HCT116 (cell line): ENCODE data around the gene ZMYM2. TPM values are rescaled to one million over a fixed set of nuclear protein-coding genes. Genes with fewer than 3 reads are reported as not detected.

ENCODE experiments used
- ATAC-seq: fragments of 200-7000 bp; cut with Tn5 transposase; 2 replicates; pipeline ENCODE4 v1.9.1; 2020; ENCODE audit warnings: mild to moderate bottlenecking, moderate library complexity
- BruUV-seq: library from RNA; stranded (reverse); fragments of 400-500 nt; replicated peaks from 2 replicates; lab custom pipeline; 2021; lab: Mats Ljungman, UMichigan
- CTCF ChIA-PET: fragments of 300-600 bp; sonication (Branson Sonifier 250); formaldehyde crosslinking; loops from one replicate; lab custom pipeline; 2021; ENCODE audit warnings: antibody characterized with exemption; lab: Charles Lee
- POLR2A ChIA-PET: fragments of 300-600, 350-600 bp; sonication (Branson Sonifier 250); formaldehyde crosslinking; loops from one replicate; lab custom pipeline; 2021; ENCODE audit warnings: antibody characterized with exemption; lab: Charles Lee
- RAD21 ChIA-PET, 2 experiments: fragments of 300-600 bp; sonication (Branson Sonifier 250); formaldehyde crosslinking; loops; one replicate each; lab custom pipeline; 2023; ENCODE audit warnings: low total read pairs in 2 of 2; ENCODE audit not compliant: uncharacterized antibody in 2 of 2, unreplicated experiment in 2 of 2, low non-redundant PET in 1 of 2; lab: Charles Lee
- DNase-seq: peaks from one replicate; pipeline ENCODE4 v3.0.0-alpha.2; 2010; ENCODE audit warnings: low read depth, low spot score
- H2AFZ ChIP-seq: fragments of 200-600 bp; shearing (Covaris generic), sonication (generic); 2 replicates; pipeline ENCODE4 v1.6.1; 2017; ENCODE audit warnings: low read depth, mixed run types, mixed read lengths, antibody characterized with exemption, low read length; ENCODE audit not compliant: poor library complexity, severe bottlenecking
- H3K27ac ChIP-seq: 2 replicates; pipeline ENCODE4 v1.5.1; 2012; ENCODE audit warnings: low read depth, low read length
- H3K27me3 ChIP-seq: fragments of 200-600 bp; sonication (generic); 2 replicates; pipeline ENCODE4 v1.6.1; 2016; ENCODE audit warnings: mixed run types, low read length, mixed read lengths; ENCODE audit not compliant: insufficient read depth
- H3K36me3 ChIP-seq, 2 experiments: fragments of 200-500 bp in 1 of 2; fragments of 200-600 bp in 1 of 2; sonication (Bioruptor generic) in 1 of 2; sonication (generic) in 1 of 2; 2 replicates each; pipeline versions ENCODE4 v1.5.1 to v1.6.1; 2014 to 2016; ENCODE audit warnings: low read length in 2 of 2, inconsistent platforms in 1 of 2, mixed read lengths in 1 of 2, mixed run types in 1 of 2; ENCODE audit not compliant: insufficient read depth in 2 of 2, control insufficient read depth in 1 of 2
- H3K4me1 ChIP-seq, 2 experiments: fragments of 200-600 bp in 1 of 2; sonication (generic) in 1 of 2; 2 replicates each; pipeline versions ENCODE4 v1.5.1 to v1.6.1; 2012 to 2017; ENCODE audit warnings: low read length in 2 of 2, inconsistent platforms in 1 of 2, mild to moderate bottlenecking in 1 of 2, mixed read lengths in 1 of 2, mixed run types in 1 of 2, moderate library complexity in 1 of 2; ENCODE audit not compliant: insufficient read depth in 2 of 2, control insufficient read depth in 1 of 2
- H3K4me2 ChIP-seq: fragments of 200-600 bp; sonication (generic); 2 replicates; pipeline ENCODE4 v1.6.1; 2017; ENCODE audit warnings: mixed run types, low read length, mixed read lengths
- H3K4me3 ChIP-seq, 2 experiments: fragments of 200-600 bp in 1 of 2; sonication (generic) in 1 of 2; replicated peaks in 1 of 2; 2 replicates each; pipeline ENCODE4 v1.5.1; 2011 to 2016; ENCODE audit warnings: low read length in 2 of 2, control low read depth in 1 of 2, low read depth in 1 of 2, mild to moderate bottlenecking in 1 of 2, mixed read lengths in 1 of 2, mixed run types in 1 of 2
- H3K79me2 ChIP-seq: fragments of 200-600 bp; sonication (generic); 2 replicates; pipeline ENCODE4 v1.6.1; 2017; ENCODE audit warnings: mild to moderate bottlenecking, mixed run types, low read length, moderate library complexity, mixed read lengths; ENCODE audit not compliant: insufficient read depth
- H3K9ac ChIP-seq: fragments of 200-600 bp; sonication (generic); 2 replicates; pipeline ENCODE4 v1.6.1; 2016; ENCODE audit warnings: low read length, mixed read lengths
- H3K9me2 ChIP-seq: fragments of 200-600 bp; sonication (generic), shearing (Covaris generic); 2 replicates; pipeline ENCODE4 v1.6.1; 2017; ENCODE audit warnings: mixed run types, mild to moderate bottlenecking, moderate library complexity; ENCODE audit not compliant: insufficient read depth
- H3K9me3 ChIP-seq, 2 experiments: fragments of 200-500 bp in 1 of 2; fragments of 200-600 bp in 1 of 2; sonication (Bioruptor generic) in 1 of 2; sonication (generic) in 1 of 2; 2 replicates each; pipeline ENCODE4 v1.6.1; 2014 to 2017; ENCODE audit warnings: low read length in 2 of 2, mixed read lengths in 2 of 2, inconsistent platforms in 1 of 2, low read depth in 1 of 2, mild to moderate bottlenecking in 1 of 2, mixed run types in 1 of 2, moderate library complexity in 1 of 2; ENCODE audit not compliant: control insufficient read depth in 1 of 2, insufficient read depth in 1 of 2
- H4K20me1 ChIP-seq: fragments of 200-600 bp; sonication (generic), shearing (Covaris generic); 2 replicates; pipeline ENCODE4 v1.6.1; 2017; ENCODE audit warnings: mixed run types, mild to moderate bottlenecking, moderate library complexity; ENCODE audit not compliant: insufficient read depth
- CBX3 ChIP-seq: IDR thresholded peaks from 2 replicates; pipeline ENCODE4 v1.6.1; 2012; ENCODE audit warnings: low read depth
- CEBPB ChIP-seq: IDR thresholded peaks from 2 replicates; pipeline ENCODE4 v1.6.1; 2012; ENCODE audit warnings: low read depth
- EGR1 ChIP-seq: IDR thresholded peaks from 2 replicates; pipeline ENCODE4 v1.6.1; 2012; ENCODE audit warnings: low read depth
- EZH2 ChIP-seq: fragments of 200-600 bp; sonication (generic); IDR thresholded peaks from 2 replicates; pipeline ENCODE4 v1.6.1; 2017; ENCODE audit warnings: antibody characterized with exemption, mixed run types
- EZH2phosphoT487 ChIP-seq: fragments of 200-600 bp; IDR thresholded peaks from 2 replicates; pipeline ENCODE4 v1.6.1; 2018; ENCODE audit warnings: antibody characterized with exemption, borderline replicate concordance
- JUND ChIP-seq: IDR thresholded peaks from 2 replicates; pipeline ENCODE4 v1.6.1; 2012
- POLR2A ChIP-seq: IDR thresholded peaks from 2 replicates; pipeline ENCODE4 v1.7.0; 2011; ENCODE audit warnings: borderline replicate concordance; ENCODE audit not compliant: insufficient read depth, insufficient read length; ENCODE audit errors: extremely low read depth
- RAD21 ChIP-seq: IDR thresholded peaks from 2 replicates; pipeline ENCODE4 v1.6.1; 2012; ENCODE audit warnings: low read depth, mild to moderate bottlenecking
- SIN3A ChIP-seq: IDR thresholded peaks from 2 replicates; pipeline ENCODE4 v1.6.1; 2012; ENCODE audit warnings: low read depth
- SP1 ChIP-seq: IDR thresholded peaks from 2 replicates; pipeline ENCODE4 v1.6.1; 2012; ENCODE audit warnings: low read depth
- SRF ChIP-seq: IDR thresholded peaks from 2 replicates; pipeline ENCODE4 v1.6.1; 2012; ENCODE audit warnings: low read depth
- YY1 ChIP-seq: IDR thresholded peaks from 2 replicates; pipeline ENCODE4 v1.6.1; 2011; ENCODE audit warnings: low read length, low read depth, moderate library complexity, mild to moderate bottlenecking; ENCODE audit not compliant: insufficient replicate concordance; ENCODE audit errors: extremely low read depth
- ZFX ChIP-seq: fragments of 450-650 bp; IDR thresholded peaks from 2 replicates; pipeline ENCODE4 v1.6.1; 2017
- intact Hi-C: fragments of 100-400 bp; cut with micrococcal nuclease; formaldehyde crosslinking; loops from 2 replicates; pipeline ENCODE4 v1.10.0; 2022
- total RNA-seq: library from RNA; stranded (reverse); gene quantifications from one replicate; pipeline ENCODE4 v1.2.1, GENCODE V29; 2021; ENCODE audit not compliant: unreplicated experiment
- TF ChIP-seq, protein P1 (sequence below), 3 experiments: fragments of 200-600 bp in 1 of 3; sonication (generic) in 1 of 3; IDR thresholded peaks in 2 of 3; conservative IDR thresholded peaks in 1 of 3; 2 replicates each; pipeline ENCODE4 v1.5.1; 2012 to 2017; ENCODE audit warnings: low read depth in 2 of 3, low read length in 2 of 3, antibody characterized with exemption in 1 of 3, borderline replicate concordance in 1 of 3, control low read depth in 1 of 3, mild to moderate bottlenecking in 1 of 3, mixed read lengths in 1 of 3, mixed run types in 1 of 3, moderate library complexity in 1 of 3; ENCODE audit not compliant: insufficient read depth in 1 of 3
- TF ChIP-seq, protein P2 (sequence below): IDR thresholded peaks from 2 replicates; pipeline ENCODE4 v1.6.1; 2012
- TF ChIP-seq, protein P3 (sequence below): IDR thresholded peaks from 2 replicates; pipeline ENCODE4 v1.6.1; 2012
- TF ChIP-seq, protein P4 (sequence below): IDR thresholded peaks from 2 replicates; pipeline ENCODE4 v1.6.1; 2012; ENCODE audit warnings: low read depth

Gene ZMYM2
- total RNA-seq, 1 experiment from 2014 or later: 53.0 TPM

DNA sequence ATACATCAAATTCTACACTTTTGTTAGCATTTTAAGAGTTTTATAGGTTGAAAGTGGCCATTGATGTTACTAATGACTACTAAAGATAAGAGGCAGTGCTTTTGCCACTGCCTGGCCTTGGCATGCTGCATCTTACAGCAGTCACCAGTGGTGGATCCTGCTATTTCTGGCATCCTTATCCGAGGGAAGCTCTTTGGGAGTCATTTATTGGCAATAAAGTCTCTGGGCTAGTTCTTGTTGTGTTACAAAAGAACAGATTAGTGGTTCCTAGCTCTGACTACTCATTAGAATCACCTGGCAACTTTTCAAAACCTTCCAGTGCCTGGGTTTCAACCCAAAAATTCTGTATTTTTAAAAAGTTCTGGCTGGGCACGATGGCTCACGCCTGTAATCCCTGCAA lies 94.5 kb downstream of the ZMYM2 start:
- H3K4me2 ChIP-seq: no peak overlapping the region
- peaks cover 5 to 12% of the 10 kb centered on the region in 2 experiments; a peak in 2 of 4 replicates for H3K36me3 ChIP-seq
- CTCF ChIA-PET: no interaction called here
- DNase-seq (no peak), ATAC-seq (no peak)
- no peaks in the 10 kb centered on the region for H3K27me3 ChIP-seq
- no peak overlapping the region for H3K9ac ChIP-seq
- no peaks in the 10 kb centered on the region for H3K9me2 ChIP-seq
- intact Hi-C loops: no loop called here
- no peaks in the 10 kb centered on the region for H3K4me1 ChIP-seq
- no peaks in the 10 kb centered on the region for H4K20me1 ChIP-seq
- no peak for TF ChIP-seq SRF
- TF ChIP-seq CBX3: no peak
- H3K4me3 ChIP-seq: no peak overlapping the region
- RAD21 ChIA-PET: no interaction called here
- H3K27ac ChIP-seq: no peak overlapping the region
- peaks cover 3% of the 10 kb centered on the region; the same call in 1 of the 2 replicates for H3K79me2 ChIP-seq
- no peaks in the 10 kb centered on the region for H3K9me3 ChIP-seq
- BruUV-seq: no TSS peak
- POLR2A ChIA-PET: no interaction called here
- no peak overlapping the region for H2AFZ ChIP-seq

DNA sequence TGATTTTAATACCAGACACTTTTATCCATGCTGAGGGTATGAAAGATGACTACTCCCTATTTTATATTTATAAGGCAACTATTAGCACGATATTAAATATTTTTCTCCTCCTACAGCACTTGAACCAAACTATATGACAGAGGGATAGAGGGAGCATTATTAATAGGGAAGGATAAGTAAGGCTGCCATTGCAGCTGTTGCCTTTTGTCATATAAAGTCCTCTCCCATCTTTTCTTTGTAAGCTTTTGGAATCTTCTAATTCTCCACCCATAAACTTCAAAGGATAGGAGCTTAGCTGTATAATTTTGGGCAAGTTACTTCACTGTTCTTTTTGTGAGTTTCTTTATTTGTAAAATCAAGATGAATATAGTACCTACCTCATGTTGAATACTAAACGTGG lies 95.4 kb downstream of the ZMYM2 start:
- H3K4me1 ChIP-seq: no peaks in the 10 kb centered on the region
- H3K79me2 ChIP-seq: no peaks in the 10 kb centered on the region
- ChIA-PET RAD21 (no interaction called here), POLR2A (no interaction called here), CTCF (no interaction called here)
- DNase-seq (no peak), ATAC-seq (no peak)
- H2AFZ ChIP-seq: no peak overlapping the region
- H3K27ac ChIP-seq: no peak overlapping the region
- H3K4me3 ChIP-seq: no peak overlapping the region
- intact Hi-C loops: no loop called here
- H3K9me2 ChIP-seq: no peaks in the 10 kb centered on the region
- no peak overlapping the region for H3K4me2 ChIP-seq
- H4K20me1 ChIP-seq: no peaks in the 10 kb centered on the region
- H3K9me3 ChIP-seq: no peaks in the 10 kb centered on the region
- H3K27me3 ChIP-seq: no peaks in the 10 kb centered on the region
- TF ChIP-seq, protein P1, sequence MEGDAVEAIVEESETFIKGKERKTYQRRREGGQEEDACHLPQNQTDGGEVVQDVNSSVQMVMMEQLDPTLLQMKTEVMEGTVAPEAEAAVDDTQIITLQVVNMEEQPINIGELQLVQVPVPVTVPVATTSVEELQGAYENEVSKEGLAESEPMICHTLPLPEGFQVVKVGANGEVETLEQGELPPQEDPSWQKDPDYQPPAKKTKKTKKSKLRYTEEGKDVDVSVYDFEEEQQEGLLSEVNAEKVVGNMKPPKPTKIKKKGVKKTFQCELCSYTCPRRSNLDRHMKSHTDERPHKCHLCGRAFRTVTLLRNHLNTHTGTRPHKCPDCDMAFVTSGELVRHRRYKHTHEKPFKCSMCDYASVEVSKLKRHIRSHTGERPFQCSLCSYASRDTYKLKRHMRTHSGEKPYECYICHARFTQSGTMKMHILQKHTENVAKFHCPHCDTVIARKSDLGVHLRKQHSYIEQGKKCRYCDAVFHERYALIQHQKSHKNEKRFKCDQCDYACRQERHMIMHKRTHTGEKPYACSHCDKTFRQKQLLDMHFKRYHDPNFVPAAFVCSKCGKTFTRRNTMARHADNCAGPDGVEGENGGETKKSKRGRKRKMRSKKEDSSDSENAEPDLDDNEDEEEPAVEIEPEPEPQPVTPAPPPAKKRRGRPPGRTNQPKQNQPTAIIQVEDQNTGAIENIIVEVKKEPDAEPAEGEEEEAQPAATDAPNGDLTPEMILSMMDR (IDR thresholded peaks at IDR 0.05 in 2 of 3, conservative IDR thresholded peaks at IDR 0.05 in 1 of 3; ENCODE audit: borderline replicate concordance in 1 of 3, insufficient read depth in 1 of 3, low read depth in 2 of 3, low read length in 2 of 3): no peak
- no peak for TF ChIP-seq SIN3A
- TF ChIP-seq YY1: no peak
- no peak for TF ChIP-seq SRF
- no peak for TF ChIP-seq JUND
- no peak for TF ChIP-seq CBX3
- TF ChIP-seq, protein P2, sequence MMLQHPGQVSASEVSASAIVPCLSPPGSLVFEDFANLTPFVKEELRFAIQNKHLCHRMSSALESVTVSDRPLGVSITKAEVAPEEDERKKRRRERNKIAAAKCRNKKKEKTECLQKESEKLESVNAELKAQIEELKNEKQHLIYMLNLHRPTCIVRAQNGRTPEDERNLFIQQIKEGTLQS: no peak
- TF ChIP-seq, protein P3, sequence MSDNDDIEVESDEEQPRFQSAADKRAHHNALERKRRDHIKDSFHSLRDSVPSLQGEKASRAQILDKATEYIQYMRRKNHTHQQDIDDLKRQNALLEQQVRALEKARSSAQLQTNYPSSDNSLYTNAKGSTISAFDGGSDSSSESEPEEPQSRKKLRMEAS: no peak
- TF ChIP-seq POLR2A: no peak
- TF ChIP-seq RAD21: no peak
- no peak for TF ChIP-seq CEBPB
- TF ChIP-seq, protein P4, sequence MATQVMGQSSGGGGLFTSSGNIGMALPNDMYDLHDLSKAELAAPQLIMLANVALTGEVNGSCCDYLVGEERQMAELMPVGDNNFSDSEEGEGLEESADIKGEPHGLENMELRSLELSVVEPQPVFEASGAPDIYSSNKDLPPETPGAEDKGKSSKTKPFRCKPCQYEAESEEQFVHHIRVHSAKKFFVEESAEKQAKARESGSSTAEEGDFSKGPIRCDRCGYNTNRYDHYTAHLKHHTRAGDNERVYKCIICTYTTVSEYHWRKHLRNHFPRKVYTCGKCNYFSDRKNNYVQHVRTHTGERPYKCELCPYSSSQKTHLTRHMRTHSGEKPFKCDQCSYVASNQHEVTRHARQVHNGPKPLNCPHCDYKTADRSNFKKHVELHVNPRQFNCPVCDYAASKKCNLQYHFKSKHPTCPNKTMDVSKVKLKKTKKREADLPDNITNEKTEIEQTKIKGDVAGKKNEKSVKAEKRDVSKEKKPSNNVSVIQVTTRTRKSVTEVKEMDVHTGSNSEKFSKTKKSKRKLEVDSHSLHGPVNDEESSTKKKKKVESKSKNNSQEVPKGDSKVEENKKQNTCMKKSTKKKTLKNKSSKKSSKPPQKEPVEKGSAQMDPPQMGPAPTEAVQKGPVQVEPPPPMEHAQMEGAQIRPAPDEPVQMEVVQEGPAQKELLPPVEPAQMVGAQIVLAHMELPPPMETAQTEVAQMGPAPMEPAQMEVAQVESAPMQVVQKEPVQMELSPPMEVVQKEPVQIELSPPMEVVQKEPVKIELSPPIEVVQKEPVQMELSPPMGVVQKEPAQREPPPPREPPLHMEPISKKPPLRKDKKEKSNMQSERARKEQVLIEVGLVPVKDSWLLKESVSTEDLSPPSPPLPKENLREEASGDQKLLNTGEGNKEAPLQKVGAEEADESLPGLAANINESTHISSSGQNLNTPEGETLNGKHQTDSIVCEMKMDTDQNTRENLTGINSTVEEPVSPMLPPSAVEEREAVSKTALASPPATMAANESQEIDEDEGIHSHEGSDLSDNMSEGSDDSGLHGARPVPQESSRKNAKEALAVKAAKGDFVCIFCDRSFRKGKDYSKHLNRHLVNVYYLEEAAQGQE: no peak
- TF ChIP-seq SP1: no peak
- no peak for TF ChIP-seq EZH2phosphoT487
- TF ChIP-seq ZFX: no peak
- no peak for TF ChIP-seq EZH2
- TF ChIP-seq EGR1: no peak
- peaks cover 10 to 13% of the 10 kb centered on the region in 2 experiments; a peak in 3 of 4 replicates for H3K36me3 ChIP-seq
- BruUV-seq: no TSS peak
- H3K9ac ChIP-seq: no peak overlapping the region
